SK-N-MC (cell line): Measurements from ENCODE around the gene ZNF710.
A peak's percentile ranks its signal among the peaks of the same experiment; 100 is the strongest.

ENCODE experiments used
- DNase-seq: peaks from one replicate; pipeline ENCODE4 v3.0.0-alpha.2; 2011; ENCODE audit warnings: low read depth, low spot score
- H3K27ac ChIP-seq: fragments of 200-600 bp; sonication (generic); 2 replicates; pipeline ENCODE4 v1.5.1; 2016; ENCODE audit warnings: mixed run types
- H3K36me3 ChIP-seq: fragments of 200-600 bp; sonication (generic); 2 replicates; pipeline ENCODE4 v1.6.1; 2017; ENCODE audit warnings: antibody characterized with exemption, low read length, mixed read lengths; ENCODE audit not compliant: insufficient read depth
- H3K4me3 ChIP-seq: fragments of 200-600 bp; sonication (generic); 2 replicates; pipeline ENCODE4 v1.5.1; 2016
- H3K9ac ChIP-seq: fragments of 200-600 bp; sonication (generic); 2 replicates; pipeline ENCODE4 v1.8.0; 2017; ENCODE audit warnings: mixed run types, mixed read lengths; ENCODE audit not compliant: insufficient read length
- H3K9me3 ChIP-seq: fragments of 200-600 bp; sonication (generic); 2 replicates; pipeline ENCODE4 v1.6.1; 2017; ENCODE audit warnings: low read depth, mild to moderate bottlenecking, antibody characterized with exemption, low read length, moderate library complexity, mixed read lengths
- EZH2 ChIP-seq: fragments of 200-600 bp; sonication (generic); IDR thresholded peaks from one replicate; pipeline ENCODE4 v1.6.1; 2017; ENCODE audit warnings: antibody characterized with exemption
- FOXP2 ChIP-seq: optimal IDR thresholded peaks from 2 replicates; pipeline ENCODE3; 2011; ENCODE audit warnings: mild to moderate bottlenecking, moderate library complexity; ENCODE audit not compliant: insufficient read depth; ENCODE audit errors: extremely low read length, control extremely low read depth
- POLR2AphosphoS5 ChIP-seq: IDR thresholded peaks from 2 replicates; pipeline ENCODE4 v1.6.1; 2012; ENCODE audit warnings: mild to moderate bottlenecking, low read depth, low read length, borderline replicate concordance

Gene ZNF710

DNA sequence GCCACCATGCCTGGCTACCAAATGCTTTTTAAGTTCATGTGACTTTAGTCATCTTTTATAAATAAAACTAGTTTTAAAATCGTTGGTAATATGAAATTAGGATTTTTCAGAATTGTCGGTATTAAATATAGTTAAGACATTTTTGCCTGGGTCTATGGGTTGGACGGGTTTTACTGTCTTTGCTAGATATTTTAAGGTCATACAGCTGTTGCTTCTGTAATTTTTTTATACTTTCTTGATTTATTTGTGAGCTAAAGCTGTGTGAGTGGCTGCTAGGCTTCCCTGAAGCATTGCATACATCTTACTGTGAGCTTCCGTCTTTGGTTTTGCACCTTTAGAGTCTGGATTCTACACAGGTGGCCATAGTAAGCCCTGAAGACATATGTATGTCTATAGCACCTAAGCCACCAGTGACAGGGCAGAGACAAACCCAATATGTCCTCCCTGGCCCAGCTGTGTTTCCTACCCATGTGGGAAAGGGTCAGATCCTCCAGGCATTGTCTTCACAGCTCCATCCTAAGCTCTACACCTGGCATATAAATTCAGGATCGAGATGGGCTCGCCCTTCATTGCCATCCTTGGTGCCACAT, 16.6 kb upstream of the ZNF710 start:
- H3K9ac ChIP-seq, result no peak overlapping the region
- H3K4me3 ChIP-seq, result no peak overlapping the region
- H3K27ac ChIP-seq, result no peak overlapping the region
- H3K9me3 ChIP-seq, result no peaks in the 10 kb centered on the region
- no peaks in the 10 kb centered on the region for H3K36me3 ChIP-seq
- TF ChIP-seq FOXP2 (no peak), EZH2 (no peak), POLR2AphosphoS5 (no peak)
- no peak for DNase-seq

- Histone ChIP-seq H3K36me3 (no peaks in the 10 kb centered on the region), H3K9me3 (no peaks in the 10 kb centered on the region), H3K9ac (no peak overlapping the region), H3K27ac (no peak overlapping the region), H3K4me3 (no peak overlapping the region)
- no peak for DNase-seq
- TF ChIP-seq FOXP2 (no peak), EZH2 (no peak), POLR2AphosphoS5 (no peak)
Observed at GRCh38 chr15:89985111-89985510, 16.0 kb upstream of the ZNF710 start.

DNA sequence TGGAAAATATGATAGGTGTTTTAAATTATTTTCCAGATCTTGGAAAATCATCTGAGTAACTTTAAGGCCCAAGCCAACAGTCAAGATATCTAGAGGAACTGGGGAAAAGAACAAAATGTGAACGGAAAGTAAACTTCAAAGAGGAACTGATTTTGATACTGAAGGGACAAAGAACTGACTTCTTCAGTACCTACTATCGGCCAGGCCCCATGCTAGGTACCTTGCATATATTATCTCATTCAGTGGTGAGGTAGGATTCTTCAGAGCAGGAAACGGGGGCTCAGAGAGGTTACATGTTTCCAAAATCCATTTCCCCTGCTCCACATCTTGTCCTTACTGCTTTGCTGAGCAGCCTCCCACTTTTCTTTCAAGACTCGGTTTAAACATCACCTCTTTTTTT, 9.8 kb upstream of the ZNF710 start:
- DNase-seq, result no peak
- H3K4me3 ChIP-seq, result no peak overlapping the region
- no peaks in the 10 kb centered on the region for H3K9me3 ChIP-seq
- no peak overlapping the region for H3K27ac ChIP-seq
- no peak for TF ChIP-seq FOXP2
- TF ChIP-seq POLR2AphosphoS5, result no peak
- no peak for TF ChIP-seq EZH2
- no peak overlapping the region for H3K9ac ChIP-seq
- H3K36me3 ChIP-seq, result no peaks in the 10 kb centered on the region

DNA sequence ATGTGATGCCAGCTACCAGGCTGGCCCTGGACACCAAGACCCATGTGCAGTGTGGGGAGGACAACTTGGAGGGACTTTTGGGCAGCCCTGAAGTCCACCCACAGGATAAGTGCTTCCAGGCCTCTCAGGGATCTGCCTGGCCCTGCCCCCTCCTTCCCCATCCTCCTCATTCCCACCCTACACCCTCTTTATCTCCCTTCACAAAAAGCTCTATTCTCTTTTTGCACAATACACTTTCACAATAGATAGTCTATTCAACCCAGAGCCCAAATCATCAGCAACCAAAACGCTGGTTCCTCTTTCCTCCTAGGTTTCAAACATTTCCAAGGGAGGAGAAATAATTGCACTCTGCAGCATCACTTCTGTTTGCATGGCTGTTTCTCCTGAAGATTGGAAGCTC, 7.8 kb upstream of the ZNF710 start:
- no peaks in the 10 kb centered on the region for H3K9me3 ChIP-seq
- H3K36me3 ChIP-seq, result no peaks in the 10 kb centered on the region
- TF ChIP-seq EZH2, result no peak
- TF ChIP-seq POLR2AphosphoS5, result no peak
- no peak for TF ChIP-seq FOXP2
- no peak overlapping the region for H3K27ac ChIP-seq
- no peak for DNase-seq
- no peak overlapping the region for H3K9ac ChIP-seq
- H3K4me3 ChIP-seq, result no peak overlapping the region

DNA sequence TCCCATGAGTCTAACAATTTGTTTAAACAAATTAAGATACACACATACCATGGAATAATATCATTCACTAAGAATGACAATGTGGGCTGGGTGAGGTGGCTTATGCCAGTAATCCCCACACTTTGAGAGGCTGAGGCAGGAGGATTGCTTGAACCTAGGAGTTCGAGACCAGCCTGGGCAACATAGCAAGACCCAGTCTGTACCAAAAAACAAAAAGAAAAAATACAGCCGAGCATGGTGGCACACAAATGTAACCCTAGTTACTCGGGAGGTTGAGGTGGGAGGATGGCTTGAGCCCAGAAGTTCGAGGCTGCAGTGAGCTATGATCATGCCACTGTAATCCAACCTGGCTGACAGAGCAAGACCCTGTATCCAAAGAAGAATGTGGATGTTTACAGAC, 4.0 kb upstream of the ZNF710 start:
- H3K9me3 ChIP-seq, result no peaks in the 10 kb centered on the region
- H3K4me3 ChIP-seq, result no peak overlapping the region
- TF ChIP-seq EZH2 (no peak), POLR2AphosphoS5 (no peak), FOXP2 (no peak)
- H3K27ac ChIP-seq, result no peak overlapping the region
- H3K36me3 ChIP-seq, result no peaks in the 10 kb centered on the region
- no peak for DNase-seq
- H3K9ac ChIP-seq, result no peak overlapping the region

DNA sequence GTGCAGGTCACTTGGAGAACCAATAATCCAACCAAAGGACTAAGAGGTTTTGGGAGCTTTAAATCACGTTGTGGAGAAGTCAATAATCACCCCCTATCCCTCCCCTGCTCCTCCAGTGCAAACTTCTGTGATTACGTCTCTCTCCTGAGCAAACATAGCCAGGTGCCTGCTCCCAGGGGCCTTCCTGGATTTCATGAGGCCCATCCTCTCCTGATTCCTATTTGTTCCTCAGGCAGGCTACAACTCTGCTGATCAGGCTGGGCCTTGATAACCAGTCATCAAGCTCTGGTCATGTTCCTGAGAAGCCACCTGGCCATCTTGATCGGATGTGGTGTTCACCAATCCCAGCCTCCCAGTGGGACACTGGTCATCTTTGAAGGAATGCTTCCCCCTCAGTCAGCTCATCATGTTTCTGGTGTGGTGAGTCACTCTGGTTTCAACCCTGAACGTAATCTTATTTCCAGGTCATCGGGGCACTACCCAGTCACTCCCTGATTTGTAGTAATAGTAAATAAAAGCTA, 2.9 kb upstream of the ZNF710 start:
- TF ChIP-seq FOXP2 (no peak), POLR2AphosphoS5 (no peak), EZH2 (no peak)
- no peak for DNase-seq
- no peaks in the 10 kb centered on the region for H3K36me3 ChIP-seq
- H3K27ac ChIP-seq, result no peak overlapping the region
- H3K4me3 ChIP-seq, result no peak overlapping the region
- no peaks in the 10 kb centered on the region for H3K9me3 ChIP-seq
- no peak overlapping the region for H3K9ac ChIP-seq

DNA sequence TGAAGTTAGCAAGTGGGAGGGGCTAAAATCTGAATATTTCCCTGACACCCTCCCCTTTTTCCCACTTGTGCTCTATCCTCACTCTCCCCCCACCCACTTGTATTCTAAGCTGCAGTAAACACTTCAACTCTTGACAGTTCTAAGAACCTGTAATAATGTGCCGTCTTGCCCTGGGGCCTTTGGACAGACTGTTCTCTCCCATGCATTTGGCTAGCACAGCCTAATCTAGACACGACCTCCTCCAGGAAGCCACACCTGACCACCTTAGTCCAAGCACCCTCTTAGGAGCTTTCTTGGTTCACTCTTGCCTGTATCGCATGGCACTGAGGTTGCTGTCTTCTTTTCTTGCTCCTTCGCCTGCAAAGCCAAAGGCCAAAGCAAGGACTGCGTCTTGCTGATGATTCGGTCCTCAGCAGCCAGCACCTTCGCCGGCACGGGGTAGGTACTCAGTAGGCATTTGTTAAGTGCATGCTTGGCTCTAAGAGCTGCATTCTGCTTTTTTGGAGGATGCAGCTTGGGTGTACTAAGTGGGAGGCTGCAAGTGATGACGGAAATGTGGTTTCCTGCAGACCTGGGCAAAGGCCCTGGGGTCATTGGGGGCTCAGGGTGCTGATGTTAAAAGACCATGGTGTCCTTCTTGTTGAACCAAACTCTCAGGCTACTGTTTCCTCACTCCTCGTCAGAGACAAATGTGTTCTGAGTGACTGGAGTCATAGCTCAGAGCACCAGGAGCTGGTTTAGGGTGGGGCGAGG, 2.0 kb upstream of the ZNF710 start:
- H3K4me3 ChIP-seq, result peak overlapping the region; percentile 78; the same call in 1 of the 2 replicates
- H3K9me3 ChIP-seq, result no peaks in the 10 kb centered on the region
- H3K27ac ChIP-seq, result no peak overlapping the region
- no peak for DNase-seq
- no peak overlapping the region for H3K9ac ChIP-seq
- TF ChIP-seq FOXP2, result no peak
- TF ChIP-seq POLR2AphosphoS5, result no peak
- no peak for TF ChIP-seq EZH2
- H3K36me3 ChIP-seq, result no peaks in the 10 kb centered on the region

DNA sequence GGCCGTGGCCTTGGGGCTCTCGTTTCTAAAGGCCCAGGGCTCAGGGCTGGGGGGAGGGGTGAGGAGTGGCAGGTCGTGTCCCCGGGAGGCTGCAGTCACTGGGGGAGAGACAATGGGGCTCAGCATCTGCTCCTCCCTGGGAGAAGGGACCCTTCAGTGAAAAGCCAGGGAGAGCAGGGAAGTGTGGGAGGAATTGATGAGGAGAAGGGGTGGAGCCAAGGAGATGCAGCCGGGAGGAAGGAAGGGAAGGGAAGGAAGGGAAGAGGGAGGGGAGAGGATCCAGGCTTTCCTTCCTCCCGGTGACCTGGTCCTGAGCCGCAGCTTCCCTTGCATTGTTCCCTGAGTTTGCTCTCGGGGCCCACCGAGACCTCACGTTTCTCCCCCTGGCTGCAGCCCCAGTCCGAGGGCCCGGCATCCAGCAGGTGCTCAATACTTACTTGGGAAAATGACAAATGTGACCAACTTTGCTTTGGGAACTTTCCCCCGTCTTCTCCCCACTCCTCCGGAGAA, 1.4 kb upstream of the ZNF710 start:
- no peaks in the 10 kb centered on the region for H3K9me3 ChIP-seq
- peak overlapping the region; percentile 96 for H3K9ac ChIP-seq
- H3K27ac ChIP-seq, result peak overlapping the region; percentile 95
- DNase-seq, result no peak
- H3K36me3 ChIP-seq, result no peaks in the 10 kb centered on the region
- TF ChIP-seq FOXP2, result no peak
- peak; percentile 77; the same call in 1 of the 2 replicates for TF ChIP-seq POLR2AphosphoS5
- TF ChIP-seq EZH2, result no peak
- H3K4me3 ChIP-seq, result peak overlapping the region; percentile 78
